Measurements from ENCODE around the gene NSDHL. TPM values are rescaled to one million over a fixed set of nuclear protein-coding genes. Genes with fewer than 3 reads are reported as not detected.
"Not testable (repeated sequence)": the region's sequence is repeated elsewhere in the genome, so short reads cannot be mapped to it uniquely, and the experiment has no call there.

The NSDHL gene
- polyA plus RNA-seq, 2 of the 4 experiments (the other 2 are of a cell fraction): 24.9 to 50.5 TPM

- Histone ChIP-seq H3K4me1 (peaks cover 5% of the 10 kb centered on the region; the same call in 2 of the 3 replicates), H3K4me3 (no peak overlapping the region), H3K9me3 (no peaks in the 10 kb centered on the region), H3K4me2 (no peak overlapping the region), H3K27ac (no peak overlapping the region)
- CTCF ChIA-PET: no interaction called here
- ATAC-seq (no peak), DNase-seq (ENCODE audit: low read depth in 1 of 2, low spot score in 1 of 2) (no peak), FAIRE-seq (no peak)
- TF ChIP-seq BHLHE40 (IDR thresholded peaks at IDR 0.05; ENCODE audit: low read depth, low read length) (no peak), CHD2 (IDR thresholded peaks at IDR 0.05; ENCODE audit: low read length, partially characterized antibody) (no peak), ZNF302 (CRISPR knock-in tag; IDR thresholded peaks at IDR 0.05) (no peak), POLR2AphosphoS2 (conservative IDR thresholded peaks at IDR 0.05; ENCODE audit: low read length) (no peak), HEYL (CRISPR knock-in tag; IDR thresholded peaks at IDR 0.05) (no peak), HOXB5 (CRISPR knock-in tag; IDR thresholded peaks at IDR 0.05) (no peak), JUN (IDR thresholded peaks at IDR 0.05) (no peak), CBX2 (IDR thresholded peaks at IDR 0.05; ENCODE audit: borderline replicate concordance, low read depth) (no peak)
- POLR2A ChIA-PET: no interaction called here
- 94% methylated on average over 8 of the region's 14 CpGs for WGBS (ENCODE audit: missing lambda C conversion rate)
Measured at GRCh38 chrX:152908486-152908885, 77.6 kb downstream of the NSDHL start.

GRCh38 chrX:152910018-152910417 is 79.2 kb downstream of the NSDHL start:
- DNase-seq (ENCODE audit: low read depth in 1 of 2, low spot score in 1 of 2); POLR2A ChIA-PET; H3K27ac ChIP-seq; ATAC-seq; H3K4me2 ChIP-seq; H3K4me1 ChIP-seq; H3K4me3 ChIP-seq; H3K9me3 ChIP-seq; FAIRE-seq: not testable (repeated sequence)
- 90% methylated on average over 7 of the region's 7 CpGs for WGBS (ENCODE audit: missing lambda C conversion rate)
- CTCF ChIA-PET: interaction anchor here (0.7 kb wide), 1 partner anchor 1154 kb away, joined by 3 read pairs; no protein-coding TSS in a partner anchor

- FAIRE-seq: no peak
- WGBS (ENCODE audit: missing lambda C conversion rate): 65% methylated on average over 3 of the region's 4 CpGs
- H3K4me3 ChIP-seq: no peak overlapping the region
- TF ChIP-seq MAFK (IDR thresholded peaks at IDR 0.05; ENCODE audit: partially characterized antibody): no peak
- no peak for TF ChIP-seq HOXA7 (CRISPR knock-in tag; IDR thresholded peaks at IDR 0.05)
- TF ChIP-seq GATA3 (IDR thresholded peaks at IDR 0.05; ENCODE audit: borderline replicate concordance): no peak
- TF ChIP-seq RCOR1 (IDR thresholded peaks at IDR 0.05; ENCODE audit: low read depth, low read length): no peak
- TF ChIP-seq PHF8 (IDR thresholded peaks at IDR 0.05; ENCODE audit: borderline replicate concordance, low read depth): no peak
- TF ChIP-seq TFCP2L1 (CRISPR knock-in tag; IDR thresholded peaks at IDR 0.05): no peak
- H3K4me1 ChIP-seq: peaks cover 9% of the 10 kb centered on the region; the same call in 2 of the 3 replicates
- H3K27ac ChIP-seq: no peak overlapping the region
- DNase-seq (ENCODE audit: low read depth in 1 of 2, low spot score in 1 of 2): no peak
- CTCF ChIA-PET: interaction anchor here (0.7 to 5.8 kb wide), 2 partner anchors 14 to 30 kb away, joined by 3 to 30 read pairs; no protein-coding TSS in a partner anchor
- POLR2A ChIA-PET: no interaction called here
- 0 out of 6 replicates have a peak, but pooled peaks of 1 of the 2 experiments have one; percentile 23 for ATAC-seq
- no peak overlapping the region for H3K4me2 ChIP-seq
- H3K9me3 ChIP-seq: no peaks in the 10 kb centered on the region
Measured at GRCh38 chrX:152912106-152912505, 81.2 kb downstream of the NSDHL start.

- WGBS (ENCODE audit: missing lambda C conversion rate): 91% methylated on average over 1 of the region's 7 CpGs
- DNase-seq (ENCODE audit: low read depth in 1 of 2, low spot score in 1 of 2): no peak
- H3K9me3 ChIP-seq: no peaks in the 10 kb centered on the region
- no peak for FAIRE-seq
- no peak for ATAC-seq
- ChIA-PET POLR2A (no interaction called here), CTCF (interaction anchor here (0.7 to 5.8 kb wide), 4 partner anchors 11 to 1407 kb away, joined by 3 to 30 read pairs (median 3); no protein-coding TSS in a partner anchor)
- no peak for TF ChIP-seq HOXA7 (CRISPR knock-in tag; IDR thresholded peaks at IDR 0.05)
- no peak for TF ChIP-seq SREBF2 (IDR thresholded peaks at IDR 0.05)
- TF ChIP-seq HOXB5 (CRISPR knock-in tag; IDR thresholded peaks at IDR 0.05): no peak
- no peak for TF ChIP-seq NFE2L2 (conservative IDR thresholded peaks at IDR 0.05; ENCODE audit: low read length)
- no peak for TF ChIP-seq SMC3 (IDR thresholded peaks at IDR 0.05)
- no peak for TF ChIP-seq HMGXB4 (CRISPR knock-in tag; IDR thresholded peaks at IDR 0.05; ENCODE audit: borderline replicate concordance)
- no peak overlapping the region for H3K4me3 ChIP-seq
- H3K4me1 ChIP-seq: peaks cover 9% of the 10 kb centered on the region; the same call in 2 of the 3 replicates
- H3K4me2 ChIP-seq: no peak overlapping the region
- H3K27ac ChIP-seq: no peak overlapping the region
Measured at GRCh38 chrX:152912641-152913040, 81.8 kb downstream of the NSDHL start.
